ENCODE results near the gene ADGRF4.

ADGRF4 gene

DNA sequence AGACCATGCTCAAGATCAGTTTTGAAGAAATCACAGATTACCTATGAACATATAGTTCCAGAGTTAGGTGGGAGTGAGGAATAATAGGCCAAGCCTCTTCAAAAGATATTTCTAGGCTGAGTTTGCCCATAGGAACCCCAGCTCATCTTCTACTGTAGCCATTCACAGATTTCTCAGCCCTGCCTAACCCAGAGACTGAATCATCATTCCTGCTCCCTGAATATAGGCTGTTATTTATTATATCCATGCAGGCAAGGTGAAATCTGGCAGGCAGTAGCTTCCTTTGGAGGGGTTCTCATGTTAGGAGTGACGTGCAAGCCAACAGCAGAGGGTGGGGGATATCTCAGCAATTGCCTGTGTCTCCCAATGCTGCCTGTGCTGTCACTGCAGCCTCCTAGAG lies 25.6 kb upstream of the ADGRF4 start:
- H3K4me3 ChIP-seq (ENCODE audit: low read length), result no peak overlapping the region
- TF ChIP-seq, protein P1, sequence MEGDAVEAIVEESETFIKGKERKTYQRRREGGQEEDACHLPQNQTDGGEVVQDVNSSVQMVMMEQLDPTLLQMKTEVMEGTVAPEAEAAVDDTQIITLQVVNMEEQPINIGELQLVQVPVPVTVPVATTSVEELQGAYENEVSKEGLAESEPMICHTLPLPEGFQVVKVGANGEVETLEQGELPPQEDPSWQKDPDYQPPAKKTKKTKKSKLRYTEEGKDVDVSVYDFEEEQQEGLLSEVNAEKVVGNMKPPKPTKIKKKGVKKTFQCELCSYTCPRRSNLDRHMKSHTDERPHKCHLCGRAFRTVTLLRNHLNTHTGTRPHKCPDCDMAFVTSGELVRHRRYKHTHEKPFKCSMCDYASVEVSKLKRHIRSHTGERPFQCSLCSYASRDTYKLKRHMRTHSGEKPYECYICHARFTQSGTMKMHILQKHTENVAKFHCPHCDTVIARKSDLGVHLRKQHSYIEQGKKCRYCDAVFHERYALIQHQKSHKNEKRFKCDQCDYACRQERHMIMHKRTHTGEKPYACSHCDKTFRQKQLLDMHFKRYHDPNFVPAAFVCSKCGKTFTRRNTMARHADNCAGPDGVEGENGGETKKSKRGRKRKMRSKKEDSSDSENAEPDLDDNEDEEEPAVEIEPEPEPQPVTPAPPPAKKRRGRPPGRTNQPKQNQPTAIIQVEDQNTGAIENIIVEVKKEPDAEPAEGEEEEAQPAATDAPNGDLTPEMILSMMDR (IDR thresholded peaks at IDR 0.05; ENCODE audit: insufficient read depth, low read depth, low read length, missing control alignments), result no peak
- peak; percentile 57 for DNase-seq (ENCODE audit: low read depth)

- TF ChIP-seq, protein P1 (IDR thresholded peaks at IDR 0.05; ENCODE audit: insufficient read depth, low read depth, low read length, missing control alignments), result no peak
- DNase-seq (ENCODE audit: low read depth), result peak; percentile 67
- no peak overlapping the region for H3K4me3 ChIP-seq (ENCODE audit: low read length)
Measured at GRCh38 chr6:47674673-47675072, 23.7 kb upstream of the ADGRF4 start.

DNA sequence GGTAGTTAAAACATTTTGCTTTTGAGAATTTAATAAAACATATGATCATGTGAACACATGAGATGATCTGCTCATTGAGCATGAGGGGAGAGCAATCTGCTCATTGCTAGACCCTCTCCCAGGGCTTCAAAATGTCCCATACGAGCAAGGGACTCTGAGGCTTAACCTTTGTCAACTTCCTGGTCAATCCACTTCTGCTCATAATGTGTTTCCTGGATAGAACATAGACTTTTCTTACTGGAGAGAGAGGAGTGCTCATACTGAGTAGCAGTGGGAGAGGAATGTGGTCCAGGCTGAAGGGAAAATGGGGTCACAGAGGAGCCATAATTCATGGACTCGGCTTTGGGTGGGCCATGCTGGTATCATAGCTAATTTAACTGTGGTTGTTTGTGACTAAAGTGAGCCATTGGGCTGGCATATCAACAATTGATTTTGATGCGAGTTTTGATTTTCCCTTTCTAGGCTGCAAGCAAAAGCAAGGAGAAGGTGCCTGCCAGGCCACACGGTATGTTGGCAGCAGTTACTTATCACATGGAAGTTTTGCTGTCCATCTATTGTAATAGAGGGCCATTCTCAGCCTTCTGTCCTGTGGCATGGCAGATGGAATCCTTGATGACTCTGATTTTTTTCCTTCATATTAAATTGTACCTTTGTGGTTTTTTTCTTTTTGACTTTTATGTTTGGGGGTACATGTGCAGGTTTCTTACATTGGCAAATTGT lies 20.8 kb upstream of the ADGRF4 start:
- DNase-seq (ENCODE audit: low read depth), result no peak
- TF ChIP-seq, protein P1 (IDR thresholded peaks at IDR 0.05; ENCODE audit: insufficient read depth, low read depth, low read length, missing control alignments), result no peak
- H3K4me3 ChIP-seq (ENCODE audit: low read length), result no peak overlapping the region

- DNase-seq (ENCODE audit: low read depth), result no peak
- TF ChIP-seq, protein P1 (IDR thresholded peaks at IDR 0.05; ENCODE audit: insufficient read depth, low read depth, low read length, missing control alignments), result no peak
- H3K4me3 ChIP-seq (ENCODE audit: low read length), result no peak overlapping the region
Measured at GRCh38 chr6:47678739-47679138, 19.6 kb upstream of the ADGRF4 start.

- TF ChIP-seq, protein P1 (IDR thresholded peaks at IDR 0.05; ENCODE audit: insufficient read depth, low read depth, low read length, missing control alignments), result no peak
- DNase-seq (ENCODE audit: low read depth), result no peak
- no peak overlapping the region for H3K4me3 ChIP-seq (ENCODE audit: low read length)
Measured at GRCh38 chr6:47679322-47679906, 19.0 kb upstream of the ADGRF4 start.

DNA sequence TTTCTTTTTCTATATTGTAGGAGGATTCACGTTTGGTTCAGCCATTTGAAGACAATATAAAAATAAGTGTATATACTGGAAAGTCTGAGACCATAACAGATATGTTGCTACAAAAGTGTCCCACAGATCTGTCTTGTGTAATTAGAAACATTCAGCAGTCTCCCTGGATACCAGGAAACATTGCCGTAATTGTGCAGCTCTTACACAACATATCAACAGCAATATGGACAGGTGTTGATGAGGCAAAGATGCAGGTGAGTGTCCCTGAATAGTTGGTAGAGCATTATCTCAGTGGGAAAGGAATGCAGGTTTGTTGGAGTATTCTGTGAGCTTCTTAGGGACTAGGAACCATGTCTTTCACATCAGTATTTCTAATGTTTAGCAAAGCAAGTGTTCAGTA lies 18.3 kb upstream of the ADGRF4 start:
- no peak overlapping the region for H3K4me3 ChIP-seq (ENCODE audit: low read length)
- peak; percentile 94 for DNase-seq (ENCODE audit: low read depth)
- TF ChIP-seq, protein P1 (IDR thresholded peaks at IDR 0.05; ENCODE audit: insufficient read depth, low read depth, low read length, missing control alignments), result no peak

DNA sequence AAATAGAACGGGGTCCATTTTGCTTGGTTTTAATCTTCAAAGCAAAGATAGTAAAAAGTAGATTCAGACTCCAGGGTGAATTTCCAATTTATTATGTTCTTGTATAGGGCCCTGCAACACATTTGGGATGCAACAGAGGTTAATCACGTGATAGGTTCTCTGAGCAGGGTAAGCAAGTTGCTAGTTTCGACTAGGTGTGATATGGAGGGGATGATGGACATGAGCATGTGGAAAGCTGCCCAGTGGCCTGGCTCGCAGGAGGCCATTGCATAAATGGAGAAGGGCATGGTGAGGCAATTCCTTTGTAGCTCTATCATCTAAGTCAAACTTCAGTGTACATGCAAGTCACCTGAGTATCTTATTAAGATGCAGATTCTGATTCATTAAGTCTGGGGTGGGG lies 17.7 kb upstream of the ADGRF4 start:
- no peak overlapping the region for H3K4me3 ChIP-seq (ENCODE audit: low read length)
- no peak for DNase-seq (ENCODE audit: low read depth)
- TF ChIP-seq, protein P1 (IDR thresholded peaks at IDR 0.05; ENCODE audit: insufficient read depth, low read depth, low read length, missing control alignments), result no peak

Data from epithelial cell of esophagus (primary cell).